Lung (tissue), 12 donors: ENCODE measurements around the gene OR10AD1. TPM values are rescaled to one million over a fixed set of nuclear protein-coding genes. Genes with fewer than 3 reads are reported as not detected.

ENCODE experiments used
- ATAC-seq: fragments of 200-7000 bp; cut with Tn5 transposase; one replicate; pipeline ENCODE4 v1.9.1; 2020; ENCODE audit warnings: moderate number of reproducible peaks; ENCODE audit not compliant: insufficient read depth, low FRiP score
- DNase-seq, 3 donors: peaks; one replicate each; pipeline ENCODE4 v3.0.0-alpha.2; 2013 to 2017
- H3K27ac ChIP-seq, 2 donors: one replicate each; pipeline ENCODE4 v1.5.1; 2013; ENCODE audit warnings: mild to moderate bottlenecking in 2 of 2, moderate library complexity in 2 of 2, control low read depth in 1 of 2, inconsistent platforms in 1 of 2, low read depth in 1 of 2, low read length in 1 of 2
- H3K27me3 ChIP-seq, 3 donors: one replicate each; pipeline ENCODE4 v1.5.1; 2013; ENCODE audit warnings: low read length in 2 of 3; ENCODE audit not compliant: control insufficient read depth in 3 of 3, insufficient read depth in 3 of 3
- H3K36me3 ChIP-seq, 4 donors: one replicate each; pipeline ENCODE4 v1.5.1; 2013; ENCODE audit warnings: low read length in 4 of 4, mild to moderate bottlenecking in 1 of 4, moderate library complexity in 1 of 4; ENCODE audit not compliant: control insufficient read depth in 4 of 4, insufficient read depth in 4 of 4
- H3K4me1 ChIP-seq, 5 donors: one replicate each; pipeline ENCODE4 v1.5.1; 2013; ENCODE audit warnings: low read length in 5 of 5, mild to moderate bottlenecking in 2 of 5, moderate library complexity in 1 of 5; ENCODE audit not compliant: control insufficient read depth in 5 of 5, insufficient read depth in 5 of 5
- H3K4me3 ChIP-seq: one replicate; pipeline ENCODE4 v1.5.1; 2013; ENCODE audit warnings: mild to moderate bottlenecking, control low read depth, moderate library complexity
- H3K9ac ChIP-seq, 2 donors: one replicate each; pipeline ENCODE4 v1.5.1; 2013; ENCODE audit warnings: low read length in 2 of 2, control low read depth in 1 of 2; ENCODE audit not compliant: insufficient read depth in 1 of 2
- H3K9me3 ChIP-seq, 4 donors: one replicate each; pipeline ENCODE4 v1.5.1; 2013; ENCODE audit warnings: low read length in 3 of 4, mild to moderate bottlenecking in 1 of 4, moderate library complexity in 1 of 4; ENCODE audit not compliant: control insufficient read depth in 4 of 4, insufficient read depth in 3 of 4
- CTCF ChIP-seq: IDR thresholded peaks from 2 replicates; pipeline ENCODE4 v1.5.1; 2012; ENCODE audit warnings: mild to moderate bottlenecking; ENCODE audit errors: control extremely low read depth, extremely low read depth
- WGBS, 2 donors: extraction: QIAGEN DNeasy Blood & Tissue Kit; methylation state at CpG; one replicate each; pipeline ENCODE4 v1.1.7; 2013; 5-methylcytosine and 5-hydroxymethylcytosine counted together
- polyA plus RNA-seq, 2 donors: library from polyadenylated mRNA; stranded (reverse); fragments of 200-250 nt; gene quantifications; one replicate each; pipeline ENCODE4 v1.2.1, GENCODE V29; 2013
- total RNA-seq, 2 donors: library from RNA; depleted of rRNA in 1 of 2; stranded (reverse); fragments of >200 nt in 1 of 2; gene quantifications; one replicate each; pipeline ENCODE4 v1.2.1, GENCODE V29; 2014 to 2021
- donor health status: control.
- donor health status: control.
- donor health status: Bipolar disorder and iron deficiency.
- donor health status: healthy.
- donor health status: DM: yes; HTN: yes; CAD: no.

The OR10AD1 gene
- total and polyA plus RNA-seq, 4 donors = not detected

DNA sequence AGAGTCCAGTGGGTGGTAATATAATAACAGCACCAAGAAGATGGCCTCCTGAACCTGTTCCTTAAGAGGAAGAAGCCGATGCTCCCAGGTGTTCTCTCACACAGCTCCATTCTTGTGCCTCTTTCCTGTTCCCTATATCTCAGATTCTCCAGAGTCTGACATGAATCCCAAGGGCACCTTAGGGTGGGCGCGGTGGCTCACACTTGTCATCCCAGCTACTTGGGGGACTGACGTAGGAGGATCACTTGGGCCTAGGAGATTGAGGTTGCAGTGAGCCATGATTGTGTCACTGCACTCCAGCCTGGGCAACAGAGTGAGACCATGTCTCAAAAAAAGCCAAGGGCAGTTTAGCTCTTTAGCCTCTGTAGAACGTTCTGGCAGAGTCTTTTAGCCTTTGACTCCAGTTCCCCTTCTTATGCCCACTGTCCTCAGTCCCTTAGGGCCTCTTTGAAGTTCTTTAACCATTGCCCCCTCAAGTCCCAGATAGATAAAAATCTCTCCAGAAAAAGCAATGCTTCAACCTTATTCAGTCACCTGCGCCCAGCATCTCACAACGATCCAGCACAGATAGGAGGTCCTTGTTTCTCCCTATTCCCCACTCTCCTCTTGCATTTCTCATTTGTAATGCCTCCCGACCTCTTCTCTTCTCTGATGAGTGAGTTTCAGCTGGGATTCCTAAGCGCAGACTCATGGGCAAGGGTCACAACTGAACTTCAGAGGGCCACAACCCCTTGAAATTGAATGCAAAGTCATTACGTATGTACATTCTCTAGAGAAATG is 15.0 kb downstream of the OR10AD1 start:
- Histone ChIP-seq H3K4me1 (peaks cover 0 to 5% (median 0%) of the 10 kb centered on the region in 5 donors), H3K27me3 (peaks cover 0 to 42% (median 31%) of the 10 kb centered on the region in 3 donors), H3K9me3 (no peaks in the 10 kb centered on the region), H3K36me3 (no peaks in the 10 kb centered on the region), H3K27ac (no peak overlapping the region), H3K9ac (no peak overlapping the region), H3K4me3 (no peak overlapping the region)
- 89 to 93% methylated on average over 10 of the region's 10 CpGs for WGBS, 2 donors
- ATAC-seq (no peak), DNase-seq (no peak)
- no peak for TF ChIP-seq CTCF

DNA sequence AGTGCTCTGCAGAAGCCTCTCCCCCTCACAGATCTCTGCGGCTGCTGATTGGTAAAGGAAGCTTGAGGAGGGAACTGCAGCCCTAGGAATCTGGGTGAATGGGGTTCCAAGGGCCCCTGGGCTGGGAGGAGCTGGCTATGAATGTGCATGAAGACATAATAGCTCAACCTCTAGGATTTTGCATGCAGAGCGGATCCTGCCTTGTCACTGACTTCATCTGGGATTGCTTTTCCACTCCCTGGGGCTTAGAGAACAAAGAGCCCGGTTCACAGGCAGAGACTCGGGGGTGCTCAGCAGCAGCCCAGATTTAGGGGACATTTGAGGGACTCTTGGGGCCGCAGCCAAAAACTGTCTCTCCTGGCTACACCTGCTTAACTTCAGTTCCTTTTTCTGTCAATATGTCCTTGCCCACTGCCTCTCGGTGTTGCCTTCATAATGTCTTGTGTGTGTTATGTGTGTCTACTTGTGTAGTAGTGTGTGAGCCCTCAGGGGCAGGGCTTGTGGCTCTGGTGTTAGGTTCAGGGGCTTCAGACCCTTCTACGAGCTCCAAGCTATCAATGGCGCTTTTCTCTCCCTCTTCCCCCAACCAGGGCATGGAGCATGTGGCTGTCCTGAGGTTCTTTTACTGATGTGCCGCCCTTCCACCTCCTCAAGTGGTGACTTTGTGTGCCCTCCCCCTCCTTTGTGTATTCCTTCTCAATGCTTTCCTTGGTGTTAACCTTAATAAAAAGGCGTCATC is 17.7 kb downstream of the OR10AD1 start:
- Histone ChIP-seq H3K27me3 (peaks cover 0 to 64% (median 55%) of the 10 kb centered on the region in 3 donors), H3K9me3 (no peaks in the 10 kb centered on the region), H3K4me3 (no peak overlapping the region), H3K4me1 (peaks cover 0 to 10% (median 5%) of the 10 kb centered on the region in 5 donors), H3K9ac (no peak overlapping the region), H3K36me3 (no peaks in the 10 kb centered on the region), H3K27ac (no peak overlapping the region)
- ATAC-seq (no peak), DNase-seq (peak; percentile 27 to 32 (median 31))
- 74 to 76% methylated on average over 10 of the region's 10 CpGs for WGBS, 2 donors
- no peak for TF ChIP-seq CTCF

- Histone ChIP-seq H3K36me3 (no peaks in the 10 kb centered on the region), H3K27me3 (peaks cover 0 to 67% (median 55%) of the 10 kb centered on the region in 3 donors), H3K4me1 (peaks cover 0 to 10% (median 5%) of the 10 kb centered on the region in 5 donors), H3K9ac (no peak overlapping the region), H3K27ac (no peak overlapping the region), H3K4me3 (no peak overlapping the region), H3K9me3 (no peaks in the 10 kb centered on the region)
- no peak for TF ChIP-seq CTCF
- DNase-seq (peak in 2 of 3 donors; percentile 14 to 24), ATAC-seq (no peak)
- 10 to 13% methylated on average over 20 of the region's 20 CpGs for WGBS, 2 donors
These were observed 18.6 kb downstream of the OR10AD1 start for GRCh38 chr12:48184549-48184922.
